HL-60 (cell line): Measurements from ENCODE around the gene GCLC.

Source experiments
- DNase-seq, 2 experiments: peaks; one replicate each; pipeline ENCODE4 v3.0.0-alpha.2; 2010 to 2020; ENCODE audit warnings: low read depth in 1 of 2, low spot score in 1 of 2
- H3K27ac ChIP-seq: fragments of 250-450 bp; sonication (Bioruptor Pico); replicated peaks from 2 replicates; pipeline ENCODE4 v1.5.1; 2020; ENCODE audit warnings: mild to moderate bottlenecking, moderate library complexity
- H3K27me3 ChIP-seq: fragments of 250-450 bp; sonication (Bioruptor Pico); 2 replicates; pipeline ENCODE4 v1.5.1; 2021; ENCODE audit warnings: mild to moderate bottlenecking, moderate library complexity; ENCODE audit not compliant: insufficient read depth, poor library complexity, severe bottlenecking
- H3K4me3 ChIP-seq: replicated peaks from 2 replicates; pipeline ENCODE4 v1.5.1; 2011; ENCODE audit warnings: mild to moderate bottlenecking, control low read depth, low read length; ENCODE audit not compliant: insufficient read depth
- GABPA ChIP-seq: IDR thresholded peaks from 2 replicates; pipeline ENCODE4 v1.6.1; 2012; ENCODE audit warnings: low read depth
- POLR2AphosphoS5 ChIP-seq: IDR thresholded peaks from 2 replicates; pipeline ENCODE4 v1.6.1; 2012; ENCODE audit warnings: low read depth
- REST ChIP-seq: IDR thresholded peaks from 2 replicates; pipeline ENCODE4 v1.6.1; 2012; ENCODE audit warnings: low read depth; ENCODE audit not compliant: insufficient replicate concordance
- SPI1 ChIP-seq: IDR thresholded peaks from 2 replicates; pipeline ENCODE4 v1.6.1; 2012; ENCODE audit warnings: low read depth, mild to moderate bottlenecking, borderline replicate concordance
- TF ChIP-seq, protein P1 (sequence below): IDR thresholded peaks from one replicate; pipeline ENCODE4 v1.5.1; 2011; ENCODE audit warnings: low read length, control low read depth, inconsistent platforms; ENCODE audit not compliant: insufficient read depth

GCLC gene

DNA sequence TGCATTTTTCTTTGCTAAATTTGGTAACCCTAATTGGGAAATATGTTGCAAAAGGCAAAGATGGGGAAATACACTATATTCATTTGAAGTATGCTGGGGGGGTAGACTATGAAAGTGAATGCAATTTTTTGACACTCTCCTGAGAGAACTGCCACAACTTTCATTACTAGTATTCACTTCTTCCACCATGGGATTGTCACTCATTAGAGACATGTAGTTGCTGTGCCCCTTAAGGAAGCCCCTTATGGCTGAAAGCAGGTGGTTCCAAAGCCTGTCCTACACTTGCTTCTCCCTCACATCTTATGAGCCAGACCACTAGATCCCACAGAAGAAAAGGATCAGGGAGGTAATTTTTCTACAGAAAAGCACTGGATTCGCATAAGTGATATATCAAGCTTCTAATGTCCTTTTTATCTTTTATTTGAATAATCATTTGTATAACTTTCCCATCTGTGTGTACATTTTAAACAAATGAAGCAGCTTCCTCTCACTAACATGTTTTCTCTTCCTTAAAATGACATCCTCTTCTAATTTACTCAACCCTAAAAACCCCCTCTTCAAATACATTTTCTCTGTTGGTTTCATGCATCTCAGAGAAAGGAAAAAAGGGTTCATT is 83.8 kb downstream of the GCLC start:
- Histone ChIP-seq H3K27me3 (no peaks in the 10 kb centered on the region), H3K27ac (peak overlapping the region; percentile 68), H3K4me3 (no peak overlapping the region)
- DNase-seq: peak in 1 of 2 experiments; percentile 63
- TF ChIP-seq SPI1 (peak; percentile 55; the same call in 1 of the 2 replicates), POLR2AphosphoS5 (no peak)

DNA sequence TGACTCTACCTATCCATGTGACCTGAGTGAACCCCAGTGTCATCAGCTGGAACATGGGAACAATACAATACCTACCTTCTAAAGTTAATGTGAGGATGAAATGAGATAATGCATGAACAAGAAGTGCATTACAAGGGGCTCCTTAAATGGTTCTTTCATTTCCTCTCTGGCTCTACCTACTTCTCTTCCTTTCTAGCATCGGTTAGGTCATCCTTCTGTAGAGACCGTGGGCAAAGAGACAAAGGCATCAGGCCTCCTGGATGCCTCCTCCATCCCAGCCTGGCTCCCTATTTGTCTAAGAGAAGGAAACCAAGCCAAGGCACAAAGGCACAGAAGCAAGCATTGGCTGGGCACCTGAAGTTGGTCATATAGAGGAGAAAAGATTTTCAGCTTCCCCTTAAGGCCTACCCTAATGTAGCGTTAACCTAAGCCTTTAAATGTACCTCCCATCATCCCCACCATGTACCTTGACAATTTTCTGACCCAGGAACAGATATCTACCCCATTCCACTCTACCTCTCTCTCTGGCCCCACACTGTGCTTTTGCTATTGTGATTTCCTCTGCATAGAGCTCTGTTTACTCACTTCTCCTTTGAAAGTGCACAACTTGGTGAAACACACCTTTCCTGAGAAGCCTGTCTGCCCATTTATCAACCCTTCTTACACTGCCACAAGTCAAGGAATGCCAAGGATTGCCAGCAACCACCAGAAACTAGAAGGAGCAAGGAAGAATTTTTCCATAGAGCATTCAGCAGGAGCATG is 86.6 kb downstream of the GCLC start:
- H3K27me3 ChIP-seq: no peaks in the 10 kb centered on the region
- no peak overlapping the region for H3K4me3 ChIP-seq
- TF ChIP-seq, protein P1, sequence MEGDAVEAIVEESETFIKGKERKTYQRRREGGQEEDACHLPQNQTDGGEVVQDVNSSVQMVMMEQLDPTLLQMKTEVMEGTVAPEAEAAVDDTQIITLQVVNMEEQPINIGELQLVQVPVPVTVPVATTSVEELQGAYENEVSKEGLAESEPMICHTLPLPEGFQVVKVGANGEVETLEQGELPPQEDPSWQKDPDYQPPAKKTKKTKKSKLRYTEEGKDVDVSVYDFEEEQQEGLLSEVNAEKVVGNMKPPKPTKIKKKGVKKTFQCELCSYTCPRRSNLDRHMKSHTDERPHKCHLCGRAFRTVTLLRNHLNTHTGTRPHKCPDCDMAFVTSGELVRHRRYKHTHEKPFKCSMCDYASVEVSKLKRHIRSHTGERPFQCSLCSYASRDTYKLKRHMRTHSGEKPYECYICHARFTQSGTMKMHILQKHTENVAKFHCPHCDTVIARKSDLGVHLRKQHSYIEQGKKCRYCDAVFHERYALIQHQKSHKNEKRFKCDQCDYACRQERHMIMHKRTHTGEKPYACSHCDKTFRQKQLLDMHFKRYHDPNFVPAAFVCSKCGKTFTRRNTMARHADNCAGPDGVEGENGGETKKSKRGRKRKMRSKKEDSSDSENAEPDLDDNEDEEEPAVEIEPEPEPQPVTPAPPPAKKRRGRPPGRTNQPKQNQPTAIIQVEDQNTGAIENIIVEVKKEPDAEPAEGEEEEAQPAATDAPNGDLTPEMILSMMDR: no peak

GRCh38 chr6:53456809-53457208 is 88.1 kb downstream of the GCLC start:
- no peak overlapping the region for H3K27ac ChIP-seq
- TF ChIP-seq, protein P1: no peak
- no peak for TF ChIP-seq GABPA
- no peak for TF ChIP-seq POLR2AphosphoS5
- no peak for TF ChIP-seq REST
- no peak for TF ChIP-seq SPI1
- no peak for DNase-seq
- no peaks in the 10 kb centered on the region for H3K27me3 ChIP-seq
- no peak overlapping the region for H3K4me3 ChIP-seq

More for the DNA sequence above, 86.6 kb downstream of the GCLC start:
- H3K27ac ChIP-seq: no peak overlapping the region
- DNase-seq: no peak

GRCh38 chr6:53455678-53456077 is 89.2 kb downstream of the GCLC start:
- no peak for DNase-seq
- H3K27ac ChIP-seq: no peak overlapping the region
- H3K27me3 ChIP-seq: no peaks in the 10 kb centered on the region
- no peak overlapping the region for H3K4me3 ChIP-seq
- TF ChIP-seq POLR2AphosphoS5: no peak
- TF ChIP-seq REST: no peak
- no peak for TF ChIP-seq SPI1
- TF ChIP-seq GABPA: no peak
- TF ChIP-seq, protein P1: no peak
